Measurements from ENCODE around the gene PTPRJ. TPM values are rescaled to one million over a fixed set of nuclear protein-coding genes. Genes with fewer than 3 reads are reported as not detected.

Gene PTPRJ
- total and polyA plus RNA-seq, 2 donors (not counting 1 experiment from before 2014, with no cell fraction given): 11.2 to 20.0 TPM

GRCh38 chr11:48043991-48044512, 63.7 kb downstream of the PTPRJ start:
- no peaks in the 10 kb centered on the region for H3K27me3 Mint-ChIP-seq
- Histone ChIP-seq H3K79me2 (ENCODE audit: control insufficient read depth, insufficient read depth, low read length) (peaks cover 70% of the 10 kb centered on the region), H4K20me1 (ENCODE audit: control insufficient read depth, insufficient read depth, low read length, poor library complexity, severe bottlenecking) (peaks cover 39% of the 10 kb centered on the region), H2AFZ (ENCODE audit: insufficient read depth, low read depth, low read length, poor library complexity, severe bottlenecking) (no peak overlapping the region), H3K27ac (ENCODE audit: low read length in 2 of 2) (peak overlapping the region; percentile 57 to 71), H3K27me3 (replicated peaks in 1 of 4; ENCODE audit: control extremely low read depth in 1 of 4, control insufficient read depth in 3 of 4, insufficient read depth in 4 of 4, low read length in 3 of 4) (no peaks in the 10 kb centered on the region), H3K4me3 (ENCODE audit: control extremely low read depth in 1 of 5, extremely low read depth in 1 of 5, insufficient read depth in 1 of 5, low read depth in 2 of 5, low read length in 4 of 5) (peak overlapping the region in 2 of 5 experiments; percentile 19 to 44), H3K4me2 (replicated peaks; ENCODE audit: low read depth, low read length, poor library complexity, severe bottlenecking) (peak overlapping the region; percentile 77), H3K4me1 (ENCODE audit: control insufficient read depth in 2 of 2, insufficient read depth in 2 of 2, low read length in 2 of 2) (peaks cover 42 to 65% of the 10 kb centered on the region in 2 donors), H3K9ac (ENCODE audit: low read length) (peak overlapping the region; percentile 38), H3K9me3 (ENCODE audit: control extremely low read depth in 1 of 3, control insufficient read depth in 2 of 3, insufficient read depth in 1 of 3, low read length in 2 of 3) (no peaks in the 10 kb centered on the region), H3K36me3 (replicated peaks in 1 of 2; ENCODE audit: control extremely low read depth in 1 of 2, control insufficient read depth in 1 of 2, extremely low read depth in 1 of 2, insufficient read depth in 2 of 2, low read length in 1 of 2) (peaks cover 0 to 8% of the 10 kb centered on the region in 2 experiments)
- CTCF ChIA-PET: interaction anchor here (0.6 to 2.3 kb wide), 5 partner anchors 12 to 190 kb away, joined by 3 to 9 read pairs (median 5); no protein-coding TSS in a partner anchor
- ATAC-seq (ENCODE audit: low read depth) (peak; percentile 26), DNase-seq (peak; percentile 36)
- H3K9me3 Mint-ChIP-seq (ENCODE audit: insufficient read depth): no peaks in the 10 kb centered on the region
- peak overlapping the region; percentile 64 for H3K4me3 Mint-ChIP-seq
- peak overlapping the region; percentile 72 for H3K27ac Mint-ChIP-seq
- WGBS (ENCODE audit: insufficient coverage): 33% methylated on average over 7 of the region's 9 CpGs
- TF ChIP-seq, protein P1, sequence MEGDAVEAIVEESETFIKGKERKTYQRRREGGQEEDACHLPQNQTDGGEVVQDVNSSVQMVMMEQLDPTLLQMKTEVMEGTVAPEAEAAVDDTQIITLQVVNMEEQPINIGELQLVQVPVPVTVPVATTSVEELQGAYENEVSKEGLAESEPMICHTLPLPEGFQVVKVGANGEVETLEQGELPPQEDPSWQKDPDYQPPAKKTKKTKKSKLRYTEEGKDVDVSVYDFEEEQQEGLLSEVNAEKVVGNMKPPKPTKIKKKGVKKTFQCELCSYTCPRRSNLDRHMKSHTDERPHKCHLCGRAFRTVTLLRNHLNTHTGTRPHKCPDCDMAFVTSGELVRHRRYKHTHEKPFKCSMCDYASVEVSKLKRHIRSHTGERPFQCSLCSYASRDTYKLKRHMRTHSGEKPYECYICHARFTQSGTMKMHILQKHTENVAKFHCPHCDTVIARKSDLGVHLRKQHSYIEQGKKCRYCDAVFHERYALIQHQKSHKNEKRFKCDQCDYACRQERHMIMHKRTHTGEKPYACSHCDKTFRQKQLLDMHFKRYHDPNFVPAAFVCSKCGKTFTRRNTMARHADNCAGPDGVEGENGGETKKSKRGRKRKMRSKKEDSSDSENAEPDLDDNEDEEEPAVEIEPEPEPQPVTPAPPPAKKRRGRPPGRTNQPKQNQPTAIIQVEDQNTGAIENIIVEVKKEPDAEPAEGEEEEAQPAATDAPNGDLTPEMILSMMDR (IDR thresholded peaks at IDR 0.05): no peak
- TF ChIP-seq EZH2 (IDR thresholded peaks at IDR 0.05; ENCODE audit: borderline replicate concordance, insufficient read depth, low read depth, low read length, poor library complexity, severe bottlenecking): no peak
- peaks cover 68% of the 10 kb centered on the region for H3K4me1 Mint-ChIP-seq
- POLR2A ChIA-PET: interaction anchor here (0.6 to 1.3 kb wide), 3 partner anchors 10 to 63 kb away, joined by 3 to 4 read pairs (median 3); no protein-coding TSS in a partner anchor
- intact Hi-C loops (cut with micrococcal nuclease): loop anchor here (1.0 to 5.0 kb wide), 3 partner anchors 8 to 42 kb away; no protein-coding TSS in a partner anchor

- 53% methylated on average over 3 of the region's 7 CpGs for WGBS (ENCODE audit: insufficient coverage)
- intact Hi-C loops (cut with micrococcal nuclease): loop anchor here (5.0 kb wide), 1 partner anchor 42 kb away; no protein-coding TSS in a partner anchor
- CTCF ChIA-PET: interaction anchor here (0.6 to 2.3 kb wide), 3 partner anchors 12 to 34 kb away, joined by 3 to 9 read pairs (median 5); no protein-coding TSS in a partner anchor
Observed at GRCh38 chr11:48044577-48044976, 64.2 kb downstream of the PTPRJ start.

More at GRCh38 chr11:48044577-48044976, 64.2 kb downstream of the PTPRJ start:
- Mint-ChIP-seq H3K27me3 (no peaks in the 10 kb centered on the region), H3K4me1 (peaks cover 67% of the 10 kb centered on the region), H3K27ac (peak overlapping the region; percentile 72), H3K4me3 (peak overlapping the region; percentile 64), H3K9me3 (ENCODE audit: insufficient read depth) (no peaks in the 10 kb centered on the region)
- no peak for TF ChIP-seq EZH2 (IDR thresholded peaks at IDR 0.05; ENCODE audit: borderline replicate concordance, insufficient read depth, low read depth, low read length, poor library complexity, severe bottlenecking)
- TF ChIP-seq, protein P1 (IDR thresholded peaks at IDR 0.05): no peak
- Histone ChIP-seq H4K20me1 (ENCODE audit: control insufficient read depth, insufficient read depth, low read length, poor library complexity, severe bottlenecking) (peaks cover 39% of the 10 kb centered on the region), H3K9me3 (ENCODE audit: control extremely low read depth in 1 of 3, control insufficient read depth in 2 of 3, insufficient read depth in 1 of 3, low read length in 2 of 3) (no peaks in the 10 kb centered on the region), H3K4me2 (replicated peaks; ENCODE audit: low read depth, low read length, poor library complexity, severe bottlenecking) (peak overlapping the region; percentile 77), H3K27ac (ENCODE audit: low read length in 2 of 2) (peak overlapping the region; percentile 57 to 71), H3K9ac (ENCODE audit: low read length) (no peak overlapping the region), H3K4me3 (ENCODE audit: control extremely low read depth in 1 of 5, extremely low read depth in 1 of 5, insufficient read depth in 1 of 5, low read depth in 2 of 5, low read length in 4 of 5) (peak overlapping the region in 1 of 5 experiments; percentile 12), H2AFZ (ENCODE audit: insufficient read depth, low read depth, low read length, poor library complexity, severe bottlenecking) (no peak overlapping the region), H3K27me3 (replicated peaks in 1 of 4; ENCODE audit: control extremely low read depth in 1 of 4, control insufficient read depth in 3 of 4, insufficient read depth in 4 of 4, low read length in 3 of 4) (no peaks in the 10 kb centered on the region), H3K79me2 (ENCODE audit: control insufficient read depth, insufficient read depth, low read length) (peaks cover 70% of the 10 kb centered on the region), H3K4me1 (ENCODE audit: control insufficient read depth in 2 of 2, insufficient read depth in 2 of 2, low read length in 2 of 2) (peaks cover 42 to 66% of the 10 kb centered on the region in 2 donors), H3K36me3 (replicated peaks in 1 of 2; ENCODE audit: control extremely low read depth in 1 of 2, control insufficient read depth in 1 of 2, extremely low read depth in 1 of 2, insufficient read depth in 2 of 2, low read length in 1 of 2) (peaks cover 0 to 9% of the 10 kb centered on the region in 2 experiments)
- no peak for DNase-seq
- POLR2A ChIA-PET: interaction anchor here (0.6 to 1.3 kb wide), 2 partner anchors 34 to 63 kb away, joined by 3 to 4 read pairs; no protein-coding TSS in a partner anchor
- ATAC-seq (ENCODE audit: low read depth): no peak
